Measurements from ENCODE around the gene PGGHG.

The PGGHG gene

DNA sequence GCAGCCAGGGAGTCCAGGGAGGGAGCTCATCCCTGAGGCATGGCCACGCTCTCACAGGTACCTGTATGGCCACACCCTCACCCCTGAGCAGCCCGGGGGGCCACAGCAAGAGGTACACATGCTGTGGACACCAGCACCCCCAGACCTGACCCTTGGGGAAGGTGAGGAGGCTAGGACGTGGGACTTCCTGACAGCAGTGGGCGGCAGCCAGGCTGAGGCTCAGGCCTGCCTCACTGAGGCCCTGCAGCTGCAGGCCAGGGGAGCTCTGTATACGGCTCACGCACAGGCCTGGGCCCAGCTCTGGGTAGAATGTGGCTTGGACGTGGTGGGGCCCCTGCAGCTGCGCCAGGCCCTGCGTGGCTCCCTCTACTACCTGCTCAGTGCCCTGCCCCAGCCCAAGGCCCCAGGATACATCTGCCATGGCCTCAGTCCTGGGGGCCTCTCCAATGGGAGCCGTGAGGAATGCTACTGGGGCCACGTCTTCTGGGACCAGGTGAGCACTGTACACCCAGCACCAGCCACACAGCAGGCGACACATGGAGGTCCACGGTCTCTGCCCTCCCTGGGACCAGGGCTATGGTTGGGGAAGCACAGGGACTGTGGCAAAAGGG is 1.8 kb downstream of the PGGHG start:
- Histone ChIP-seq H3K9me3 (ENCODE audit: severe bottlenecking) (no peaks in the 10 kb centered on the region), H3K4me1 (ENCODE audit: insufficient read depth, poor library complexity, severe bottlenecking) (no peaks in the 10 kb centered on the region), H3K27me3 (ENCODE audit: insufficient read depth, poor library complexity, severe bottlenecking) (peaks cover 8% of the 10 kb centered on the region), H3K27ac (ENCODE audit: poor library complexity, severe bottlenecking) (no peak overlapping the region), H3K36me3 (ENCODE audit: low read depth) (no peaks in the 10 kb centered on the region), H3K4me3 (ENCODE audit: severe bottlenecking) (no peak overlapping the region)
- ATAC-seq (ENCODE audit: low read depth) (no peak), DNase-seq (ENCODE audit: low spot score) (no peak)
- TF ChIP-seq, protein P1, sequence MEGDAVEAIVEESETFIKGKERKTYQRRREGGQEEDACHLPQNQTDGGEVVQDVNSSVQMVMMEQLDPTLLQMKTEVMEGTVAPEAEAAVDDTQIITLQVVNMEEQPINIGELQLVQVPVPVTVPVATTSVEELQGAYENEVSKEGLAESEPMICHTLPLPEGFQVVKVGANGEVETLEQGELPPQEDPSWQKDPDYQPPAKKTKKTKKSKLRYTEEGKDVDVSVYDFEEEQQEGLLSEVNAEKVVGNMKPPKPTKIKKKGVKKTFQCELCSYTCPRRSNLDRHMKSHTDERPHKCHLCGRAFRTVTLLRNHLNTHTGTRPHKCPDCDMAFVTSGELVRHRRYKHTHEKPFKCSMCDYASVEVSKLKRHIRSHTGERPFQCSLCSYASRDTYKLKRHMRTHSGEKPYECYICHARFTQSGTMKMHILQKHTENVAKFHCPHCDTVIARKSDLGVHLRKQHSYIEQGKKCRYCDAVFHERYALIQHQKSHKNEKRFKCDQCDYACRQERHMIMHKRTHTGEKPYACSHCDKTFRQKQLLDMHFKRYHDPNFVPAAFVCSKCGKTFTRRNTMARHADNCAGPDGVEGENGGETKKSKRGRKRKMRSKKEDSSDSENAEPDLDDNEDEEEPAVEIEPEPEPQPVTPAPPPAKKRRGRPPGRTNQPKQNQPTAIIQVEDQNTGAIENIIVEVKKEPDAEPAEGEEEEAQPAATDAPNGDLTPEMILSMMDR (IDR thresholded peaks at IDR 0.05; ENCODE audit: poor library complexity, severe bottlenecking) = no peak

DNA sequence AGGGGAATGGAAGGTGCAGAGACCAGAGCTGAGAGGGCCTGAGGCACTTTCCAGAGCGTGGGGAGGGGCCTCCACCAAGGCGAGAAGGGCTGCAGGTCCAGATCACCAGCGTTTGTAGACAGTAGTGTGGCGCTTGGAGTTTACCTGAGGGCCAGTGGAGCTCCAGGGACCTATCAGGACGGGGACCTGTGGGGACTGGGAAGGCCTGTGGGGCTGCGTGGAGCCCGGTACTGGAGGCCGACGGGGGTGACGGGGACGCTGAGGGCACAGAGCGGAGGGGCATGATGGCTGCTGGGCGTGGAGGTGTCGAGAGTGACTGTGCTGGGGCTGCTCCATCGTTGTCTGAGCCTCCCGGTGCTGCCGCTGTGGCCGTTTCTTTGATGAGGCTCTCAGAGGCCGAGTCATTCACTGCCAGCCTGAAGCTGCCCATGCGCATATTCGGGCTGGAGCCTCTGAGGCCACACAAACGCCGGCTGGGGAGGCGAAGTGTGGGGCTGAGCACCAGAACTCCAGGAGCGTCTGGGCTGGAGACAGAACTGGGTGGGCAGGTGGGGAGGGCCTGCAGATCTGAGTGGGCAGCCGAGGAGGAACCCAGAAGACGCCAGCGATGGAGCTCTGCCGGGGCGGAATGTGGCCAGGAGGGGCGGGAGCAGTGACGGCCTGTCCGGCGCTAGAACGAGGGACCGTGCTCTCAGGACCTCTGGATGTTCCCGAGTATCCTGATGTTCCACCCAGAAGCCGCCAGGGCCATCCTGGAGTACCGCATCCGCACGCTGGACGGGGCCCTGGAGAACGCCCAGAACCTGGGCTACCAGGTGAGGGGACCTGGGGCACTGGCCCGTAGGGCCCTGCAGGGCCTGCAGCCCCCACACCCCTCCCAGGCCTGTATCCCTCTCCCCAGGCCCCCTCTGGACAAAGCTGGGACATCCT is 2.6 kb downstream of the PGGHG start:
- H3K27ac ChIP-seq (ENCODE audit: poor library complexity, severe bottlenecking) = no peak overlapping the region
- H3K36me3 ChIP-seq (ENCODE audit: low read depth) = no peaks in the 10 kb centered on the region
- DNase-seq (ENCODE audit: low spot score) (peak; percentile 66), ATAC-seq (ENCODE audit: low read depth) (no peak)
- TF ChIP-seq, protein P1 (IDR thresholded peaks at IDR 0.05; ENCODE audit: poor library complexity, severe bottlenecking) = no peak
- no peak overlapping the region for H3K4me3 ChIP-seq (ENCODE audit: severe bottlenecking)
- no peaks in the 10 kb centered on the region for H3K9me3 ChIP-seq (ENCODE audit: severe bottlenecking)
- no peaks in the 10 kb centered on the region for H3K4me1 ChIP-seq (ENCODE audit: insufficient read depth, poor library complexity, severe bottlenecking)
- H3K27me3 ChIP-seq (ENCODE audit: insufficient read depth, poor library complexity, severe bottlenecking) = peaks cover 8% of the 10 kb centered on the region

DNA sequence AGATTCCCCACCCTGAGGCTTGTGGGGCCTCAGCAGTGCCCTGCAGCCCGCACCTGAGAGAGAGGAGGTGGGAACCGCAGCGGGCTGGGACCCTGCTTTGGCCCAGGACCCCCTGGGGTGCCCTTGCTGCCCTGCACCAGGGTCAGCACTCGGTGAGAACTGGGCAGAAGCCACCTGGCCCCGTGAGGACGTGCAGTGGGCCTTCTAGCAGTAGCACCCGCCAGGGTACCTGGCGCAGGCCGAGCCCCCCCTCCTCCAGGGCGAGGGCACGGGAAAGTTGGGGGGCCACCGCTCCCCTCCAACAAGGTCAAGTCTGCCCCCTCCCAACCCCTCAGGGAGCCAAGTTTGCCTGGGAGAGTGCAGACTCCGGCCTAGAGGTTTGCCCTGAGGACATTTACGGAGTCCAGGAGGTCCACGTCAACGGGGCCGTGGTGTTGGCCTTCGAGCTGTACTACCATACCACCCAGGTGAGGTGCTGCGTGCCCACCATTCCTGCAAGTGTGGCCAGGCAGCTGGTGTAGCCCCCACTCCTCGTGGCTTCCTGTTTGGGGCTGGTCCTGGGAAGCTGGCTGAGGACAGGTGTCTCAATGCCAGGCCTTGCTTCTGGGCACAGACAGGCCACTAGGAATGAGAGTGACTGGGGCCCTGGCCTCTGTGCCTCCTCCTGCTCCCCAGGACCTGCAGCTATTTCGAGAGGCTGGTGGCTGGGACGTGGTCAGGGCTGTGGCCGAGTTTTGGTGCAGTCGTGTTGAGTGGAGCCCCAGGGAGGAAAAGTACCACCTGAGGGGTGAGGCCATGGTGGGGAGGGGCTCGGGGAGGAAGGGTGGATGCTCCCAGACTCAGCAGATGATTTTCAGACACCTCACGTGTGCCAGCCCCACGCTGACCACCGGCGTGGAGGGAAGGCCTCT is 3.5 kb downstream of the PGGHG start:
- ATAC-seq (ENCODE audit: low read depth) = no peak
- no peak for DNase-seq (ENCODE audit: low spot score)
- Histone ChIP-seq H3K36me3 (ENCODE audit: low read depth) (no peaks in the 10 kb centered on the region), H3K4me3 (ENCODE audit: severe bottlenecking) (no peak overlapping the region), H3K4me1 (ENCODE audit: insufficient read depth, poor library complexity, severe bottlenecking) (no peaks in the 10 kb centered on the region), H3K9me3 (ENCODE audit: severe bottlenecking) (no peaks in the 10 kb centered on the region), H3K27me3 (ENCODE audit: insufficient read depth, poor library complexity, severe bottlenecking) (peaks cover 8% of the 10 kb centered on the region), H3K27ac (ENCODE audit: poor library complexity, severe bottlenecking) (no peak overlapping the region)
- TF ChIP-seq, protein P1 (IDR thresholded peaks at IDR 0.05; ENCODE audit: poor library complexity, severe bottlenecking) = no peak

DNA sequence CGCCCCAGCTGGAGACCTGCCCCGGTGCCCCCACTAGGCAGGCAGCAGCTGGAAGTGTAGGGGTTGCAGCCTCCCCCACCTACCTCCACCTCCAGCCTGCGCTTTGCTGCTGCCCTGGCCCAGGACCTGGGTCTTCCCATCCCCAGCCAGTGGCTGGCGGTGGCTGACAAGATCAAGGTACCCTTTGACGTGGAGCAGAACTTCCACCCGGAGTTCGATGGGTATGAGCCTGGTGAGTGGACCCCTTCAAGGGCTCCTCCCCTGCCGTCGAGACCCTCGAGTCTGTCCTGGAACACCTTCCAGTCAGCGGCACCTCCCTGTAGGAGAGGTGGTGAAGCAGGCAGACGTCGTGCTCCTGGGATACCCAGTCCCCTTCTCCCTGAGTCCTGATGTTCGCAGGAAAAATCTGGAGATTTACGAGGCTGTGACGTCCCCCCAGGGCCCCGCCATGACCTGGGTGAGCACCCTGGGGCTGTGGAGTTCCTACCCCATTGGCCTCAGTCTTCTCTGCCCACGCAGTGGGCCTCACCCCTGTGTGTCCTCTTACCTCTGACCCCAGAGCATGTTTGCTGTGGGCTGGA is 4.4 kb downstream of the PGGHG start:
- ATAC-seq (ENCODE audit: low read depth) (no peak), DNase-seq (ENCODE audit: low spot score) (no peak)
- H3K27ac ChIP-seq (ENCODE audit: poor library complexity, severe bottlenecking) = no peak overlapping the region
- peaks cover 1% of the 10 kb centered on the region for H3K27me3 ChIP-seq (ENCODE audit: insufficient read depth, poor library complexity, severe bottlenecking)
- no peaks in the 10 kb centered on the region for H3K9me3 ChIP-seq (ENCODE audit: severe bottlenecking)
- TF ChIP-seq, protein P1 (IDR thresholded peaks at IDR 0.05; ENCODE audit: poor library complexity, severe bottlenecking) = no peak
- no peaks in the 10 kb centered on the region for H3K36me3 ChIP-seq (ENCODE audit: low read depth)
- no peak overlapping the region for H3K4me3 ChIP-seq (ENCODE audit: severe bottlenecking)
- no peaks in the 10 kb centered on the region for H3K4me1 ChIP-seq (ENCODE audit: insufficient read depth, poor library complexity, severe bottlenecking)

All from RWPE2 (cell line).